ENCODE results near the gene UBL4A.

The UBL4A gene

GRCh38 chrX:154436983-154437752, 49.2 kb downstream of the UBL4A start, which contains the start of gene GDI1:
TSS of gene GDI1 (plus strand) at chrX:154437154. CDS start at chrX:154437255, 101 bp downstream.
- DNase-seq = peak; percentile 46 to 73

GRCh38 chrX:154436374-154436982, 49.9 kb downstream of the UBL4A start:
- DNase-seq = peak; percentile 51 to 77

GRCh38 chrX:154435171-154435733, 51.2 kb downstream of the UBL4A start:
- no peak for DNase-seq

- DNase-seq = no peak
These were observed 51.8 kb downstream of the UBL4A start for GRCh38 chrX:154434394-154435168.

All from CD4-positive, alpha-beta T cell treated with Interferon alpha-2 for 1 hour (primary cell).